Measurements from ENCODE around the gene PPEF1. TPM values are rescaled to one million over a fixed set of nuclear protein-coding genes. Genes with fewer than 3 reads are reported as not detected.

The PPEF1 gene
- not detected for total RNA-seq

- WGBS, 2 donors (ENCODE audit: low coverage in 1 of 2), result 59 to 60% methylated on average over 1 to 8 of the region's 8 CpGs
Observed at GRCh38 chrX:18707426-18708049, at the start of gene PPEF1. PPEF1 (plus strand) TSS chrX:18707645; CDS start chrX:18707781, 136 bp downstream.

GRCh38 chrX:18661273-18661672, 46.2 kb upstream of the PPEF1 start:
- TF ChIP-seq POLR2A (IDR thresholded peaks at IDR 0.05), result no peak
- TF ChIP-seq POLR2AphosphoS5 (IDR thresholded peaks at IDR 0.05), result no peak
- TF ChIP-seq EP300 (IDR thresholded peaks at IDR 0.05; ENCODE audit: low read depth), result no peak
- TF ChIP-seq CTCF (IDR thresholded peaks at IDR 0.05), result no peak
- no peak overlapping the region for H3K4me3 ChIP-seq
- H3K4me1 ChIP-seq, result no peaks in the 10 kb centered on the region
- H3K9me3 ChIP-seq, result no peaks in the 10 kb centered on the region
- WGBS, 2 donors (ENCODE audit: low coverage in 1 of 2), result 81% methylated on average over 12 of the region's 12 CpGs; no CpG with 5 or more reads in 1 of the 2 donors
- no peaks in the 10 kb centered on the region for H3K36me3 ChIP-seq
- no peak overlapping the region for H3K27ac ChIP-seq
- in situ Hi-C loops (cut with MboI; ENCODE audit: low pct_ligation_motif_present in 1 of 4, low pct_unique_long_range_greater_than_20kb in 1 of 4, low sequenced_read_pairs in 3 of 4), result loop anchor here in 2 of 4 donors (10.0 to 25.0 kb wide), 2 partner anchors 249 to 674 kb away; no protein-coding TSS in a partner anchor
- intact Hi-C loops (cut with DNase I; ENCODE audit: low total_unique reads), result no loop called here
- no peaks in the 10 kb centered on the region for H3K27me3 ChIP-seq
- DNase-seq, result no peak

More at GRCh38 chrX:18707426-18708049, at the start of gene PPEF1:
- no peaks in the 10 kb centered on the region for H3K4me1 ChIP-seq
- no peaks in the 10 kb centered on the region for H3K36me3 ChIP-seq
- H3K9me3 ChIP-seq, result no peaks in the 10 kb centered on the region
- no peak for DNase-seq
- TF ChIP-seq EP300 (IDR thresholded peaks at IDR 0.05; ENCODE audit: low read depth), result no peak
- TF ChIP-seq POLR2A (IDR thresholded peaks at IDR 0.05), result no peak
- TF ChIP-seq CTCF (IDR thresholded peaks at IDR 0.05), result no peak
- TF ChIP-seq POLR2AphosphoS5 (IDR thresholded peaks at IDR 0.05), result no peak
- in situ Hi-C loops (cut with MboI; ENCODE audit: low pct_ligation_motif_present in 1 of 4, low pct_unique_long_range_greater_than_20kb in 1 of 4, low sequenced_read_pairs in 3 of 4), result no loop called here
- intact Hi-C loops (cut with DNase I; ENCODE audit: low total_unique reads), result no loop called here
- H3K27me3 ChIP-seq, result no peaks in the 10 kb centered on the region
- no peak within 1 kb of the TSS for H3K4me3 ChIP-seq
- no peak within 1 kb of the TSS for H3K27ac ChIP-seq

GRCh38 chrX:18664947-18665346, 42.5 kb upstream of the PPEF1 start:
- Histone ChIP-seq H3K27ac (no peak overlapping the region), H3K4me1 (no peaks in the 10 kb centered on the region), H3K27me3 (no peaks in the 10 kb centered on the region), H3K9me3 (no peaks in the 10 kb centered on the region), H3K36me3 (no peaks in the 10 kb centered on the region), H3K4me3 (no peak overlapping the region)
- in situ Hi-C loops (cut with MboI; ENCODE audit: low pct_ligation_motif_present in 1 of 4, low pct_unique_long_range_greater_than_20kb in 1 of 4, low sequenced_read_pairs in 3 of 4), result loop anchor here in 2 of 4 donors (10.0 to 25.0 kb wide), 2 partner anchors 253 to 670 kb away; no protein-coding TSS in a partner anchor
- intact Hi-C loops (cut with DNase I; ENCODE audit: low total_unique reads), result no loop called here
- TF ChIP-seq POLR2AphosphoS5 (IDR thresholded peaks at IDR 0.05) (no peak), EP300 (IDR thresholded peaks at IDR 0.05; ENCODE audit: low read depth) (no peak), POLR2A (IDR thresholded peaks at IDR 0.05) (no peak), CTCF (IDR thresholded peaks at IDR 0.05) (no peak)
- 80 to 86% methylated on average over 1 to 8 of the region's 8 CpGs for WGBS, 2 donors (ENCODE audit: low coverage in 1 of 2)
- no peak for DNase-seq

GRCh38 chrX:18666614-18667013, 40.8 kb upstream of the PPEF1 start:
- Histone ChIP-seq H3K9me3 (no peaks in the 10 kb centered on the region), H3K27ac (no peak overlapping the region), H3K4me1 (no peaks in the 10 kb centered on the region), H3K4me3 (no peak overlapping the region), H3K36me3 (no peaks in the 10 kb centered on the region), H3K27me3 (no peaks in the 10 kb centered on the region)
- intact Hi-C loops (cut with DNase I; ENCODE audit: low total_unique reads) (no loop called here), in situ Hi-C loops (cut with MboI; ENCODE audit: low pct_ligation_motif_present in 1 of 4, low pct_unique_long_range_greater_than_20kb in 1 of 4, low sequenced_read_pairs in 3 of 4) (loop anchor here in 2 of 4 donors (10.0 to 25.0 kb wide), 2 partner anchors 254 to 668 kb away; no protein-coding TSS in a partner anchor)
- WGBS, 2 donors (ENCODE audit: low coverage in 1 of 2), result 82% methylated on average over 15 of the region's 15 CpGs; no CpG with 5 or more reads in 1 of the 2 donors
- no peak for DNase-seq
- TF ChIP-seq CTCF (IDR thresholded peaks at IDR 0.05) (no peak), EP300 (IDR thresholded peaks at IDR 0.05; ENCODE audit: low read depth) (no peak), POLR2AphosphoS5 (IDR thresholded peaks at IDR 0.05) (no peak), POLR2A (IDR thresholded peaks at IDR 0.05) (no peak)
